PC-3 (cell line): ENCODE data around the gene SORD. TPM values are rescaled to one million over a fixed set of nuclear protein-coding genes. Genes with fewer than 3 reads are reported as not detected.

ENCODE experiments used
- ATAC-seq: fragments of 200-7000 bp; cut with Tn5 transposase; 2 replicates; pipeline ENCODE4 v1.9.1; 2020; ENCODE audit warnings: mild to moderate bottlenecking, moderate library complexity
- BruUV-seq: library from RNA; stranded (reverse); fragments of 400-500 nt; replicated peaks from 2 replicates; lab custom pipeline; 2021; lab: Mats Ljungman, UMichigan
- CTCF ChIA-PET: fragments of 300-600 bp; sonication (Branson Sonifier 250); formaldehyde crosslinking; loops from one replicate; lab custom pipeline; 2022; ENCODE audit warnings: antibody characterized with exemption; lab: Charles Lee
- POLR2A ChIA-PET: fragments of 300-600 bp; sonication (Branson Sonifier 250); formaldehyde crosslinking; loops from one replicate; lab custom pipeline; 2022; ENCODE audit warnings: antibody characterized with exemption; ENCODE audit not compliant: unreplicated experiment; lab: Charles Lee
- DNase-seq: peaks from one replicate; pipeline ENCODE4 v3.0.0-alpha.2; 2015
- H2AFZ ChIP-seq: fragments of 300-600 bp; sonication (generic); 2 replicates; pipeline ENCODE4 v1.6.0; 2016; ENCODE audit warnings: antibody characterized with exemption, low read length
- H3F3A ChIP-seq: fragments of 300-600 bp; sonication (generic); one replicate; pipeline ENCODE4 v1.6.0; 2017; ENCODE audit warnings: antibody characterized with exemption, low read length, control low read depth, mild to moderate bottlenecking; ENCODE audit not compliant: unreplicated experiment
- H3K27ac ChIP-seq: fragments of 300-600 bp; sonication (generic); 2 replicates; pipeline ENCODE4 v1.5.1; 2016; ENCODE audit warnings: mild to moderate bottlenecking, low read length
- H3K27me3 ChIP-seq: fragments of 300-600 bp; sonication (generic); 2 replicates; pipeline ENCODE4 v1.6.1; 2016; ENCODE audit warnings: low read length, mixed read lengths
- H3K36me3 ChIP-seq: fragments of 300-600 bp; sonication (generic); 2 replicates; pipeline ENCODE4 v1.6.1; 2016; ENCODE audit warnings: low read depth, mixed run types, low read length, mixed read lengths
- H3K4me1 ChIP-seq: fragments of 300-600 bp; sonication (generic); 2 replicates; pipeline ENCODE4 v1.5.1; 2016; ENCODE audit warnings: low read length; ENCODE audit not compliant: insufficient read depth
- H3K4me2 ChIP-seq: fragments of 300-600 bp; sonication (generic); 2 replicates; pipeline ENCODE4 v1.6.0; 2016; ENCODE audit warnings: low read length
- H3K4me3 ChIP-seq: fragments of 300-600 bp; sonication (generic); 2 replicates; pipeline ENCODE4 v1.5.1; 2016; ENCODE audit warnings: mild to moderate bottlenecking, low read length, mixed read lengths
- H3K79me2 ChIP-seq: fragments of 300-600 bp; sonication (generic); 2 replicates; pipeline ENCODE4 v1.6.1; 2017; ENCODE audit warnings: low read length, mixed read lengths
- H3K9ac ChIP-seq: fragments of 300-600 bp; sonication (generic); 2 replicates; pipeline ENCODE4 v1.6.0; 2016; ENCODE audit warnings: mild to moderate bottlenecking, low read length
- H3K9me2 ChIP-seq: fragments of 300-600 bp; sonication (generic); replicated peaks from 2 replicates; pipeline ENCODE4 v1.6.1; 2016; ENCODE audit warnings: mixed run types, low read length, mixed read lengths
- H3K9me3 ChIP-seq: fragments of 300-600 bp; sonication (generic); 2 replicates; pipeline ENCODE4 v1.6.1; 2016; ENCODE audit warnings: low read length, mixed read lengths
- H4K20me1 ChIP-seq: fragments of 300-600 bp; sonication (generic); 2 replicates; pipeline ENCODE4 v1.6.1; 2016; ENCODE audit warnings: low read length, mixed read lengths
- CTCF ChIP-seq: fragments of 300-600 bp; sonication (generic); conservative IDR thresholded peaks from 2 replicates; pipeline ENCODE4 v1.5.1; 2017; ENCODE audit warnings: antibody characterized with exemption, low read depth, mild to moderate bottlenecking, low read length
- EZH2 ChIP-seq: fragments of 300-600 bp; sonication (generic); IDR thresholded peaks from one replicate; pipeline ENCODE4 v1.6.1; 2017; ENCODE audit warnings: antibody characterized with exemption, mild to moderate bottlenecking, low read length; ENCODE audit not compliant: unreplicated experiment
- EZH2phosphoT487 ChIP-seq: fragments of 300-600 bp; sonication (generic); IDR thresholded peaks from 2 replicates; pipeline ENCODE4 v1.6.1; 2018; ENCODE audit warnings: mild to moderate bottlenecking, antibody characterized with exemption, low read length, borderline replicate concordance
- intact Hi-C: fragments of 100-400 bp; cut with micrococcal nuclease; formaldehyde crosslinking; loops from 2 replicates; pipeline ENCODE4 v1.9.0; 2023
- total RNA-seq: library from RNA; depleted of rRNA; stranded (reverse); fragments of >200 nt; gene quantifications from 2 replicates; pipeline ENCODE4 v1.2.3, GENCODE V29; 2014

Gene SORD
- total RNA-seq, 1 experiment from 2014 or later = 119 TPM

- Histone ChIP-seq H3K27ac (no peak overlapping the region), H3K79me2 (no peaks in the 10 kb centered on the region), H3K9ac (no peak overlapping the region), H3K9me2 (no peaks in the 10 kb centered on the region), H3K9me3 (no peaks in the 10 kb centered on the region), H3K4me2 (no peak overlapping the region), H2AFZ (no peak overlapping the region), H3K36me3 (no peaks in the 10 kb centered on the region), H4K20me1 (no peaks in the 10 kb centered on the region), H3K4me3 (no peak overlapping the region), H3F3A (no peaks in the 10 kb centered on the region), H3K27me3 (0 out of 2 replicates have a peak, but pooled peaks cover 7% of the 10 kb centered on the region), H3K4me1 (no peaks in the 10 kb centered on the region)
- intact Hi-C loops = no loop called here
- ChIA-PET CTCF (no interaction called here), POLR2A (no interaction called here)
- ATAC-seq (no peak), DNase-seq (no peak)
- no TSS peak for BruUV-seq
- TF ChIP-seq EZH2phosphoT487 (no peak), CTCF (no peak), EZH2 (no peak)
Observed at GRCh38 chr15:45097466-45097865, 74.5 kb downstream of the SORD start.

GRCh38 chr15:45099549-45100165 is 76.7 kb downstream of the SORD start:
- POLR2A ChIA-PET = no interaction called here
- Histone ChIP-seq H3K9me3 (no peaks in the 10 kb centered on the region), H3K9me2 (no peaks in the 10 kb centered on the region), H3K79me2 (no peaks in the 10 kb centered on the region), H3K36me3 (no peaks in the 10 kb centered on the region), H3K9ac (no peak overlapping the region), H3K4me2 (no peak overlapping the region), H3K4me1 (no peaks in the 10 kb centered on the region), H2AFZ (no peak overlapping the region), H3K27ac (no peak overlapping the region), H3F3A (no peaks in the 10 kb centered on the region), H4K20me1 (no peaks in the 10 kb centered on the region), H3K4me3 (no peak overlapping the region), H3K27me3 (no peaks in the 10 kb centered on the region)
- DNase-seq (no peak), ATAC-seq (no peak)
- intact Hi-C loops = no loop called here
- CTCF ChIA-PET = no interaction called here
- BruUV-seq = no TSS peak
- TF ChIP-seq EZH2phosphoT487 (no peak), EZH2 (no peak), CTCF (no peak)

- Histone ChIP-seq H2AFZ (no peak overlapping the region), H3K36me3 (no peaks in the 10 kb centered on the region), H3F3A (no peaks in the 10 kb centered on the region), H3K27ac (no peak overlapping the region), H3K9me2 (no peaks in the 10 kb centered on the region), H3K4me2 (no peak overlapping the region), H3K9me3 (no peaks in the 10 kb centered on the region), H3K79me2 (no peaks in the 10 kb centered on the region), H3K4me1 (no peaks in the 10 kb centered on the region), H3K4me3 (no peak overlapping the region), H4K20me1 (no peaks in the 10 kb centered on the region), H3K27me3 (no peaks in the 10 kb centered on the region), H3K9ac (no peak overlapping the region)
- BruUV-seq = no TSS peak
- DNase-seq = no peak
- ChIA-PET CTCF (no interaction called here), POLR2A (no interaction called here)
- intact Hi-C loops = no loop called here
- no peak for TF ChIP-seq CTCF
- TF ChIP-seq EZH2 = no peak
- no peak for TF ChIP-seq EZH2phosphoT487
- no peak for ATAC-seq
Observed at GRCh38 chr15:45100884-45101625, 78.1 kb downstream of the SORD start.
